ENCODE results near the gene STK16. TPM values are rescaled to one million over a fixed set of nuclear protein-coding genes. Genes with fewer than 3 reads are reported as not detected.

The STK16 gene
- total and polyA plus RNA-seq, 12 donors: 19.2 to 55.8 (median 26.8) TPM

- intact Hi-C loops (cut with DNase I): no loop called here
- WGBS, 4 donors: 64 to 81% (median 69%) methylated on average over 5 of the region's 5 CpGs
Observed at GRCh38 chr2:219261024-219261855, 16.0 kb downstream of the STK16 start.

GRCh38 chr2:219266232-219266631 lies 21.0 kb downstream of the STK16 start:
- no peak for DNase-seq
- no peak overlapping the region for H3K27ac ChIP-seq
- TF ChIP-seq POLR2A (IDR thresholded peaks at IDR 0.05) (no peak), CTCF (IDR thresholded peaks at IDR 0.05) (no peak)
- no peaks in the 10 kb centered on the region for H3K36me3 ChIP-seq (replicated peaks in 1 of 2)
- 70 to 92% (median 85%) methylated on average over 4 to 5 of the region's 5 CpGs for WGBS, 4 donors
- H3K9me3 ChIP-seq (replicated peaks in 1 of 3): no peaks in the 10 kb centered on the region
- H3K4me3 ChIP-seq: no peak overlapping the region
- H3K4me1 ChIP-seq (replicated peaks in 1 of 2): no peaks in the 10 kb centered on the region
- no peaks in the 10 kb centered on the region for H3K27me3 ChIP-seq
- intact Hi-C loops (cut with DNase I): no loop called here

More at GRCh38 chr2:219261024-219261855, 16.0 kb downstream of the STK16 start:
- no peak overlapping the region for H3K4me3 ChIP-seq
- no peak overlapping the region for H3K27ac ChIP-seq
- no peaks in the 10 kb centered on the region for H3K27me3 ChIP-seq
- no peaks in the 10 kb centered on the region for H3K4me1 ChIP-seq (replicated peaks in 1 of 2)
- TF ChIP-seq POLR2A (IDR thresholded peaks at IDR 0.05) (no peak), CTCF (IDR thresholded peaks at IDR 0.05) (no peak)
- H3K36me3 ChIP-seq (replicated peaks in 1 of 2): no peaks in the 10 kb centered on the region
- H3K9me3 ChIP-seq (replicated peaks in 1 of 3): no peaks in the 10 kb centered on the region
- no peak for DNase-seq

- Histone ChIP-seq H3K9me3 (replicated peaks in 1 of 3) (no peaks in the 10 kb centered on the region), H3K27me3 (no peaks in the 10 kb centered on the region), H3K36me3 (replicated peaks in 1 of 2) (no peaks in the 10 kb centered on the region), H3K4me1 (replicated peaks in 1 of 2) (no peaks in the 10 kb centered on the region), H3K4me3 (no peak overlapping the region), H3K27ac (no peak overlapping the region)
- 83 to 100% (median 92%) methylated on average over 1 of the region's 1 CpG for WGBS, 4 donors
- intact Hi-C loops (cut with DNase I): no loop called here
- TF ChIP-seq CTCF (IDR thresholded peaks at IDR 0.05): no peak
- TF ChIP-seq POLR2A (IDR thresholded peaks at IDR 0.05): no peak
- no peak for DNase-seq
Observed at GRCh38 chr2:219266886-219267285, 21.6 kb downstream of the STK16 start.

GRCh38 chr2:219268294-219268693 lies 23.0 kb downstream of the STK16 start:
- no peaks in the 10 kb centered on the region for H3K27me3 ChIP-seq
- intact Hi-C loops (cut with DNase I): no loop called here
- no peak overlapping the region for H3K4me3 ChIP-seq
- H3K36me3 ChIP-seq (replicated peaks in 1 of 2): no peaks in the 10 kb centered on the region
- TF ChIP-seq POLR2A (IDR thresholded peaks at IDR 0.05): no peak
- H3K4me1 ChIP-seq (replicated peaks in 1 of 2): peaks cover 0 to 3% of the 10 kb centered on the region in 2 donors
- WGBS, 4 donors: 88 to 95% (median 91%) methylated on average over 2 of the region's 2 CpGs
- no peak for DNase-seq
- H3K27ac ChIP-seq: no peak overlapping the region
- no peaks in the 10 kb centered on the region for H3K9me3 ChIP-seq (replicated peaks in 1 of 3)
